Neural cell (in vitro differentiated cells): Measurements from ENCODE around the gene WDR70. TPM values are rescaled to one million over a fixed set of nuclear protein-coding genes. Genes with fewer than 3 reads are reported as not detected.

Experiments used
- H2AFZ ChIP-seq: fragments of 200-600, 300-800 bp; sonication (generic), shearing (Covaris generic); 2 replicates; pipeline ENCODE4 v1.6.0; 2014; ENCODE audit warnings: low read depth, mild to moderate bottlenecking, antibody characterized with exemption, low read length, moderate library complexity
- H3F3A ChIP-seq: fragments of 200-600 bp; shearing (Covaris generic); 2 replicates; pipeline ENCODE4 v1.6.1; 2016; ENCODE audit warnings: mild to moderate bottlenecking, moderate library complexity, mixed read lengths, antibody characterized with exemption, low read length; ENCODE audit not compliant: insufficient read depth, poor library complexity, severe bottlenecking
- H3K27ac ChIP-seq: fragments of 200-600, 300-800 bp; sonication (generic), shearing (Covaris generic); 2 replicates; pipeline ENCODE4 v1.5.1; 2014; ENCODE audit warnings: mild to moderate bottlenecking, low read length, moderate library complexity
- H3K27me3 ChIP-seq: fragments of 300-800, 200-600 bp; sonication (generic), shearing (Covaris generic); 2 replicates; pipeline ENCODE4 v1.6.0; 2014; ENCODE audit warnings: mild to moderate bottlenecking, low read depth, low read length, moderate library complexity; ENCODE audit not compliant: insufficient read depth
- H3K36me3 ChIP-seq: fragments of 300-800, 200-600 bp; sonication (generic), shearing (Covaris generic); 2 replicates; pipeline ENCODE4 v1.5.1; 2014; ENCODE audit warnings: mild to moderate bottlenecking, antibody characterized with exemption, low read length, moderate library complexity; ENCODE audit not compliant: insufficient read depth
- H3K4me2 ChIP-seq: fragments of 300-800, 200-600 bp; sonication (generic), shearing (Covaris generic); 2 replicates; pipeline ENCODE4 v1.6.0; 2014; ENCODE audit warnings: mild to moderate bottlenecking, low read length
- H3K4me3 ChIP-seq: fragments of 300-800, 200-600 bp; sonication (generic), shearing (Covaris generic); 2 replicates; pipeline ENCODE4 v1.5.1; 2014; ENCODE audit warnings: mild to moderate bottlenecking, low read length, moderate library complexity
- H3K79me2 ChIP-seq: fragments of 200-600 bp; shearing (Covaris generic); replicated peaks from 2 replicates; pipeline ENCODE4 v1.6.0; 2014; ENCODE audit warnings: mild to moderate bottlenecking, low read length, moderate library complexity; ENCODE audit not compliant: insufficient read depth
- H3K9ac ChIP-seq: fragments of 300-800, 200-600 bp; sonication (generic), shearing (Covaris generic); 2 replicates; pipeline ENCODE4 v1.6.1; 2016; ENCODE audit warnings: mild to moderate bottlenecking, low read length, mixed read lengths
- H3K9me2 ChIP-seq: fragments of 200-600 bp; shearing (Covaris generic); 2 replicates; pipeline ENCODE4 v1.6.1; 2016; ENCODE audit warnings: mild to moderate bottlenecking, low read length, mixed read lengths; ENCODE audit not compliant: insufficient read depth
- H3K9me3 ChIP-seq: fragments of 200-600, 300-800 bp; sonication (generic), shearing (Covaris generic); 2 replicates; pipeline ENCODE4 v1.6.1; 2016; ENCODE audit warnings: mild to moderate bottlenecking, mixed run types, low read length, moderate library complexity, mixed read lengths
- H4K20me1 ChIP-seq: fragments of 200-600 bp; shearing (Covaris generic); 2 replicates; pipeline ENCODE4 v1.6.1; 2016; ENCODE audit warnings: mild to moderate bottlenecking, mixed run types; ENCODE audit not compliant: insufficient read depth
- CTCF ChIP-seq: fragments of 450-650 bp; IDR thresholded peaks from 2 replicates; pipeline ENCODE4 v1.5.1; 2014; ENCODE audit warnings: antibody characterized with exemption, mild to moderate bottlenecking, moderate library complexity; ENCODE audit not compliant: poor library complexity, severe bottlenecking
- EP300 ChIP-seq: fragments of 450-650 bp; conservative IDR thresholded peaks from 2 replicates; pipeline ENCODE4 v1.6.1; 2014; ENCODE audit warnings: antibody characterized with exemption, mild to moderate bottlenecking, moderate library complexity; ENCODE audit not compliant: poor library complexity, severe bottlenecking
- EZH2 ChIP-seq: fragments of 200-600, 300-800 bp; shearing (Covaris generic), sonication (generic); IDR thresholded peaks from 2 replicates; pipeline ENCODE4 v1.6.1; 2014; ENCODE audit warnings: antibody characterized with exemption, low read length, borderline replicate concordance, mild to moderate bottlenecking; ENCODE audit not compliant: insufficient read depth, poor library complexity, severe bottlenecking
- MXI1 ChIP-seq: fragments of 450-650 bp; conservative IDR thresholded peaks from 2 replicates; pipeline ENCODE4 v1.6.1; 2014; ENCODE audit warnings: antibody characterized with exemption, mild to moderate bottlenecking; ENCODE audit not compliant: poor library complexity, severe bottlenecking
- POLR2AphosphoS5 ChIP-seq: IDR thresholded peaks from 2 replicates; pipeline ENCODE4 v1.6.1; 2012
- RAD21 ChIP-seq: fragments of 450-650 bp; conservative IDR thresholded peaks from 2 replicates; pipeline ENCODE4 v1.6.1; 2014; ENCODE audit warnings: antibody characterized with exemption, mild to moderate bottlenecking, moderate library complexity
- REST ChIP-seq: IDR thresholded peaks from 2 replicates; pipeline ENCODE4 v1.6.1; 2012; ENCODE audit warnings: borderline replicate concordance
- SMC3 ChIP-seq: fragments of 450-650 bp; conservative IDR thresholded peaks from 2 replicates; pipeline ENCODE4 v1.6.1; 2014; ENCODE audit warnings: antibody characterized with exemption, mild to moderate bottlenecking, moderate library complexity; ENCODE audit not compliant: poor library complexity
- TAF1 ChIP-seq: IDR thresholded peaks from 2 replicates; pipeline ENCODE4 v1.6.1; 2012; ENCODE audit warnings: low read depth
- polyA plus RNA-seq: library from polyadenylated mRNA; depleted of rRNA; stranded (reverse); fragments of >200 nt; gene quantifications from 2 replicates; pipeline ENCODE4 v1.2.3, GENCODE V29; 2014

Gene WDR70
- polyA plus RNA-seq, 1 donor from 2014 or later = 40.9 TPM

- Histone ChIP-seq H3K9ac (no peak overlapping the region), H3K79me2 (no peaks in the 10 kb centered on the region), H3K4me3 (no peak overlapping the region), H3K9me2 (no peaks in the 10 kb centered on the region), H3K27ac (no peak overlapping the region), H3K9me3 (no peaks in the 10 kb centered on the region), H2AFZ (no peak overlapping the region), H3F3A (no peaks in the 10 kb centered on the region), H3K27me3 (no peaks in the 10 kb centered on the region), H3K36me3 (no peaks in the 10 kb centered on the region), H3K4me2 (no peak overlapping the region), H4K20me1 (no peaks in the 10 kb centered on the region)
- no peak for TF ChIP-seq EZH2
- no peak for TF ChIP-seq MXI1
- TF ChIP-seq POLR2AphosphoS5 = no peak
- TF ChIP-seq EP300 = no peak
- no peak for TF ChIP-seq TAF1
- TF ChIP-seq REST = no peak
- no peak for TF ChIP-seq RAD21
- no peak for TF ChIP-seq CTCF
- TF ChIP-seq SMC3 = no peak
Measured at GRCh38 chr5:37720550-37720952, 341.4 kb downstream of the WDR70 start.

- no peak overlapping the region for H2AFZ ChIP-seq
- no peak for TF ChIP-seq SMC3
- TF ChIP-seq MXI1 = no peak
- no peak for TF ChIP-seq TAF1
- TF ChIP-seq POLR2AphosphoS5 = no peak
- no peak for TF ChIP-seq EP300
- TF ChIP-seq REST = no peak
- TF ChIP-seq EZH2 = no peak
- TF ChIP-seq RAD21 = no peak
- H3K79me2 ChIP-seq = no peaks in the 10 kb centered on the region
- no peak overlapping the region for H3K4me3 ChIP-seq
- no peak overlapping the region for H3K27ac ChIP-seq
- no peaks in the 10 kb centered on the region for H3K27me3 ChIP-seq
- no peak overlapping the region for H3K4me2 ChIP-seq
- no peaks in the 10 kb centered on the region for H3F3A ChIP-seq
- no peaks in the 10 kb centered on the region for H3K9me2 ChIP-seq
- no peaks in the 10 kb centered on the region for H3K36me3 ChIP-seq
- H3K9ac ChIP-seq = no peak overlapping the region
- H4K20me1 ChIP-seq = no peaks in the 10 kb centered on the region
- no peaks in the 10 kb centered on the region for H3K9me3 ChIP-seq
Measured at GRCh38 chr5:37721447-37721871, 342.3 kb downstream of the WDR70 start.
